ENCODE data around the gene TMF1.

TMF1 gene

GRCh38 chr3:69051756-69052471, at the start of gene TMF1:
Gene TMF1 (minus strand): TSS chr3:69052333. CDS start chr3:69052086, 247 bp downstream.
- H3K9me3 Mint-ChIP-seq = no peaks in the 10 kb centered on the region
- H3K27me3 Mint-ChIP-seq = no peaks in the 10 kb centered on the region
- peaks cover 34% of the 10 kb centered on the region for H3K4me1 Mint-ChIP-seq
- peak; percentile 99 for ATAC-seq
- peak within 1 kb of the TSS; percentile 98 for H3K27ac Mint-ChIP-seq
- peaks cover 19% of the 10 kb centered on the region for H3K36me3 Mint-ChIP-seq
- peak within 1 kb of the TSS; percentile 98 for H3K4me3 Mint-ChIP-seq

- Mint-ChIP-seq H3K27ac (no peak overlapping the region), H3K27me3 (no peaks in the 10 kb centered on the region), H3K4me3 (no peak overlapping the region), H3K9me3 (no peaks in the 10 kb centered on the region), H3K4me1 (peaks cover 51% of the 10 kb centered on the region), H3K36me3 (peaks cover 50% of the 10 kb centered on the region)
- no peak for ATAC-seq
Observed at GRCh38 chr3:69099576-69099975, 47.4 kb upstream of the TMF1 start.

GRCh38 chr3:69097407-69098086, 45.4 kb upstream of the TMF1 start:
- Mint-ChIP-seq H3K9me3 (no peaks in the 10 kb centered on the region), H3K36me3 (peaks cover 37% of the 10 kb centered on the region), H3K4me1 (peaks cover 55% of the 10 kb centered on the region), H3K27me3 (no peaks in the 10 kb centered on the region), H3K27ac (peak overlapping the region; percentile 87), H3K4me3 (no peak overlapping the region)
- ATAC-seq = no peak

- Mint-ChIP-seq H3K27ac (peak overlapping the region; percentile 87), H3K4me3 (no peak overlapping the region), H3K27me3 (no peaks in the 10 kb centered on the region), H3K4me1 (peaks cover 67% of the 10 kb centered on the region), H3K9me3 (no peaks in the 10 kb centered on the region), H3K36me3 (peaks cover 34% of the 10 kb centered on the region)
- ATAC-seq = no peak
Observed at GRCh38 chr3:69096299-69096698, 44.2 kb upstream of the TMF1 start.

GRCh38 chr3:69095636-69096035, 43.5 kb upstream of the TMF1 start:
- Mint-ChIP-seq H3K36me3 (peaks cover 37% of the 10 kb centered on the region), H3K4me3 (peak overlapping the region; percentile 58), H3K9me3 (no peaks in the 10 kb centered on the region), H3K4me1 (peaks cover 74% of the 10 kb centered on the region), H3K27me3 (no peaks in the 10 kb centered on the region), H3K27ac (peak overlapping the region; percentile 87)
- ATAC-seq = no peak

GRCh38 chr3:69094467-69095205, 42.5 kb upstream of the TMF1 start:
- H3K27ac Mint-ChIP-seq = peak overlapping the region; percentile 87
- peaks cover 31% of the 10 kb centered on the region for H3K36me3 Mint-ChIP-seq
- no peak for ATAC-seq
- H3K9me3 Mint-ChIP-seq = no peaks in the 10 kb centered on the region
- H3K4me1 Mint-ChIP-seq = peaks cover 76% of the 10 kb centered on the region
- peak overlapping the region; percentile 55 for H3K4me3 Mint-ChIP-seq
- no peaks in the 10 kb centered on the region for H3K27me3 Mint-ChIP-seq

GRCh38 chr3:69092030-69092516, 39.9 kb upstream of the TMF1 start:
- Mint-ChIP-seq H3K27me3 (no peaks in the 10 kb centered on the region), H3K4me1 (peaks cover 73% of the 10 kb centered on the region), H3K9me3 (no peaks in the 10 kb centered on the region), H3K4me3 (peak overlapping the region; percentile 77), H3K36me3 (peaks cover 24% of the 10 kb centered on the region), H3K27ac (peak overlapping the region; percentile 87)
- peak; percentile 91 for ATAC-seq

- ATAC-seq = peak; percentile 22
- Mint-ChIP-seq H3K27me3 (no peaks in the 10 kb centered on the region), H3K9me3 (no peaks in the 10 kb centered on the region), H3K27ac (peak overlapping the region; percentile 87), H3K36me3 (peaks cover 23% of the 10 kb centered on the region), H3K4me1 (peaks cover 70% of the 10 kb centered on the region), H3K4me3 (peak overlapping the region; percentile 77)
Observed at GRCh38 chr3:69091389-69092029, 39.4 kb upstream of the TMF1 start.

GRCh38 chr3:69090021-69090420, 37.9 kb upstream of the TMF1 start:
- no peaks in the 10 kb centered on the region for H3K9me3 Mint-ChIP-seq
- peaks cover 65% of the 10 kb centered on the region for H3K4me1 Mint-ChIP-seq
- H3K27me3 Mint-ChIP-seq = no peaks in the 10 kb centered on the region
- ATAC-seq = no peak
- H3K27ac Mint-ChIP-seq = peak overlapping the region; percentile 87
- peak overlapping the region; percentile 53 for H3K4me3 Mint-ChIP-seq
- H3K36me3 Mint-ChIP-seq = peaks cover 23% of the 10 kb centered on the region

- Mint-ChIP-seq H3K36me3 (peaks cover 23% of the 10 kb centered on the region), H3K9me3 (no peaks in the 10 kb centered on the region), H3K4me3 (peak overlapping the region; percentile 74), H3K27ac (peak overlapping the region; percentile 87), H3K4me1 (peaks cover 63% of the 10 kb centered on the region), H3K27me3 (no peaks in the 10 kb centered on the region)
- ATAC-seq = no peak
Observed at GRCh38 chr3:69088063-69088462, 35.9 kb upstream of the TMF1 start.

- ATAC-seq = no peak
- Mint-ChIP-seq H3K9me3 (no peaks in the 10 kb centered on the region), H3K4me1 (peaks cover 66% of the 10 kb centered on the region)
Observed at GRCh38 chr3:69087030-69087791, 35.1 kb upstream of the TMF1 start.

GRCh38 chr3:69085833-69086722, 33.9 kb upstream of the TMF1 start:
- Mint-ChIP-seq H3K27me3 (no peaks in the 10 kb centered on the region), H3K4me3 (peak overlapping the region; percentile 98), H3K27ac (peak overlapping the region; percentile 85), H3K9me3 (no peaks in the 10 kb centered on the region), H3K36me3 (peaks cover 18% of the 10 kb centered on the region), H3K4me1 (peaks cover 66% of the 10 kb centered on the region)
- no peak for ATAC-seq

More at GRCh38 chr3:69087030-69087791, 35.1 kb upstream of the TMF1 start:
- Mint-ChIP-seq H3K4me3 (peak overlapping the region; percentile 55), H3K27me3 (no peaks in the 10 kb centered on the region), H3K27ac (peak overlapping the region; percentile 87), H3K36me3 (peaks cover 23% of the 10 kb centered on the region)

GRCh38 chr3:69085168-69085832, 33.2 kb upstream of the TMF1 start:
- Mint-ChIP-seq H3K27me3 (no peaks in the 10 kb centered on the region), H3K4me3 (peak overlapping the region; percentile 98), H3K27ac (peak overlapping the region; percentile 85), H3K36me3 (peaks cover 12% of the 10 kb centered on the region), H3K9me3 (no peaks in the 10 kb centered on the region), H3K4me1 (peaks cover 61% of the 10 kb centered on the region)
- ATAC-seq = peak; percentile 18
